ENCODE results near the gene CC2D2A.

DNA sequence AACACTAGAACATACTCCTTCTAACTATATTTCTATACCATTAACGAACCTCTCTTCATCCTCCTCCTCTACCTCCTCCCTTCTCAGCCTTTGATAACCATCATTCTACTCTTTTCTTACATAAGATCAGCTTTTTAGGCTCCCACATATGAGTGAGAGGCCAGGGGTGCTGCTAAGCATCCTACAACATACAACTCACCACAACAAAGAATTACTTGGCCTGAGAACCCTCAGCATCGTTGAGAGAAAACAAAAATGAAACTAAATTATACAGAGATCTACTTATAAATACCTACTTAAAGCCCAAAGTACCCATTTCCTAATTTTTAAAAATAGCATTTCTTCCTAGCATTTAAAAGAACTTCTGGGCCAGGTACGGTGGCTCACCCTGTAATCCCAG lies 77.7 kb downstream of the CC2D2A start:
- TF ChIP-seq CTCF (IDR thresholded peaks at IDR 0.05) (no peak), POLR2AphosphoS5 (IDR thresholded peaks at IDR 0.05) (no peak), POLR2A (IDR thresholded peaks at IDR 0.05) (no peak)
